Measurements from ENCODE around the gene CCRL2. TPM values are rescaled to one million over a fixed set of nuclear protein-coding genes. Genes with fewer than 3 reads are reported as not detected.

The CCRL2 gene
- total and polyA plus RNA-seq, 2 donors (not counting 1 experiment from before 2014, with no cell fraction given), result 2.6 to 3.3 TPM

GRCh38 chr3:46369675-46370132 lies 37.4 kb upstream of the CCRL2 start:
- ATAC-seq (ENCODE audit: low read depth), result no peak
- H3K4me1 Mint-ChIP-seq, result peaks cover 32% of the 10 kb centered on the region
- H3K4me3 ChIP-seq (ENCODE audit: control extremely low read depth in 1 of 5, extremely low read depth in 1 of 5, insufficient read depth in 1 of 5, low read depth in 2 of 5, low read length in 4 of 5), result no peak overlapping the region

More at GRCh38 chr3:46369675-46370132, 37.4 kb upstream of the CCRL2 start:
- H3K27me3 Mint-ChIP-seq, result peaks cover 3% of the 10 kb centered on the region
- H4K20me1 ChIP-seq (ENCODE audit: control insufficient read depth, insufficient read depth, low read length, poor library complexity, severe bottlenecking), result no peaks in the 10 kb centered on the region
- peak overlapping the region; percentile 30 for H2AFZ ChIP-seq (ENCODE audit: insufficient read depth, low read depth, low read length, poor library complexity, severe bottlenecking)
- H3K4me1 ChIP-seq (ENCODE audit: control insufficient read depth in 2 of 2, insufficient read depth in 2 of 2, low read length in 2 of 2), result peaks cover 12 to 20% of the 10 kb centered on the region in 2 donors
- no peaks in the 10 kb centered on the region for H3K36me3 ChIP-seq (replicated peaks in 1 of 2; ENCODE audit: control extremely low read depth in 1 of 2, control insufficient read depth in 1 of 2, extremely low read depth in 1 of 2, insufficient read depth in 2 of 2, low read length in 1 of 2)
- intact Hi-C loops (cut with micrococcal nuclease), result loop anchor here (2.0 kb wide), 3 partner anchors 17 to 431 kb away; partner anchors contain the start of gene CCR1
- peak overlapping the region; percentile 41 for H3K27ac Mint-ChIP-seq
- peak overlapping the region; percentile 13 for H3K4me2 ChIP-seq (replicated peaks; ENCODE audit: low read depth, low read length, poor library complexity, severe bottlenecking)
- H3K27me3 ChIP-seq (replicated peaks in 1 of 4; ENCODE audit: control extremely low read depth in 1 of 4, control insufficient read depth in 3 of 4, insufficient read depth in 4 of 4, low read length in 3 of 4), result no peaks in the 10 kb centered on the region
- DNase-seq, result no peak
- no peaks in the 10 kb centered on the region for H3K9me3 Mint-ChIP-seq (ENCODE audit: insufficient read depth)
- POLR2A ChIA-PET, result interaction anchor here (0.5 to 0.7 kb wide), 3 partner anchors 14 to 186 kb away, joined by 3 to 8 read pairs (median 3); no protein-coding TSS in a partner anchor
- CTCF ChIA-PET, result interaction anchor here (0.7 to 13.1 kb wide), 27 partner anchors 8 to 609 kb away, joined by 3 to 233 read pairs (median 10); partner anchors contain the start of genes CCR1, CCR5AS and CCRL2
- H3K9ac ChIP-seq (ENCODE audit: low read length), result peak overlapping the region; percentile 18
- H3K4me3 Mint-ChIP-seq, result no peak overlapping the region
- H3K9me3 ChIP-seq (ENCODE audit: control extremely low read depth in 1 of 3, control insufficient read depth in 2 of 3, insufficient read depth in 1 of 3, low read length in 2 of 3), result no peaks in the 10 kb centered on the region
- TF ChIP-seq CTCF (IDR thresholded peaks at IDR 0.05) (no peak), EZH2 (IDR thresholded peaks at IDR 0.05; ENCODE audit: borderline replicate concordance, insufficient read depth, low read depth, low read length, poor library complexity, severe bottlenecking) (no peak)
- H3K27ac ChIP-seq (ENCODE audit: low read length in 2 of 2), result no peak overlapping the region
- WGBS (ENCODE audit: insufficient coverage), result 60% methylated on average over 1 of the region's 6 CpGs
- no peaks in the 10 kb centered on the region for H3K79me2 ChIP-seq (ENCODE audit: control insufficient read depth, insufficient read depth, low read length)

Measured in B cell (primary cell).